ENCODE measurements around the gene TSPAN18.
A peak's percentile ranks its signal among the peaks of the same experiment; 100 is the strongest.

Gene TSPAN18

DNA sequence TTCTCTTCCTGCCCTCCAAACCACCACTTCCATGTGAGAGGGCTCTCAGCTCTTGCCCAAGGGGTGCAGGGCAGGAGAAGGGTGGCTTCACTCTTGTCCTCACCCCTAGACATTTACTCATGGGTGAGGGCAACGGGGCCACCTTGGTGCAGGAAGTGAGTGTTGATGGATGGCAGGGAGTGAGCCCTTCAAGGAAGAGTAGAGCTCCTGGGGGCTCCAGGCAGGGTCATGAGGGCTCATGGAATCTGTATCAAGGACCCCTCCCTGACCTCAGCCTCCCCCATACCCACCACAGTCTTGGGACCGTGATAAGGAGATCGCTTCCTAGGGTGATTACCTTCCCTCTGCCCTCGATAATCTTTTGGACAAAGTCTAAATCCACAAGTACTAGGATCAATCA is 37.8 kb downstream of the TSPAN18 start:
- H3K36me3 ChIP-seq (ENCODE audit: control insufficient read depth in 1 of 2, insufficient read depth in 2 of 2, low read length in 2 of 2) = no peaks in the 10 kb centered on the region
- peak overlapping the region; percentile 54 for H3K27ac ChIP-seq (ENCODE audit: low read length)
- H3K4me1 ChIP-seq (ENCODE audit: control insufficient read depth in 1 of 2, insufficient read depth in 2 of 2, low read length in 2 of 2) = peaks cover 25 to 46% of the 10 kb centered on the region in 2 donors
- no peaks in the 10 kb centered on the region for H3K27me3 ChIP-seq (ENCODE audit: low read depth, low read length)
- no peak overlapping the region for H3K4me3 ChIP-seq (ENCODE audit: low read depth in 1 of 2, low read length in 2 of 2)
- H3K9me3 ChIP-seq (ENCODE audit: control insufficient read depth in 1 of 2, low read length in 2 of 2) = no peaks in the 10 kb centered on the region

DNA sequence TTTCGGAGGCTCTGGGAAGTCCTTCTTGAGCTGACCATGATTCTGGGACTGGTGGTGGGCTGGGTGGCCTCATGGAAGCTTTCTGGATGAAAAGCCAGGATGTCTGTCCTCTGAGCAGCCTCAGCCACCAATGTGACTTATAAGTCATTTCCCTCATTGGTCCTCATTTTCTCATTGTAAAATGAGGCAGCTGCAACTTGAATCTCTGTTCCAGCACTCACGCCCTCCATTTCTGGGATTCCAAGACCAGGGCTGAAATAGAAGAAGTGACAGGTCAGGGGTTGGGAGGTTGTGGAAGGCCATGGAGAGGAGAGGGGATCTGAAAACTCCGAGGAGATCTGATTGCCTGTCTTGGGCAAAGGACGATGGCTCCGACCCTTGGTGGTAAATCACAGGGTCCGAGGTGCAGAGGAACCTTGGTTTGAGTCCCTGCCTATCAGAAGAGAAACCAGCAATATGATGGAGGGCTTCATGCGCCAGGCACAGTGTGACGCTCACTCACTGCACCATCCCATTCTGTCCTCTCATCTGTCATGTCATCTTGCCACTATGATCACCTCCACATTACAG is 38.3 kb downstream of the TSPAN18 start:
- no peak overlapping the region for H3K4me3 ChIP-seq (ENCODE audit: low read depth in 1 of 2, low read length in 2 of 2)
- no peaks in the 10 kb centered on the region for H3K36me3 ChIP-seq (ENCODE audit: control insufficient read depth in 1 of 2, insufficient read depth in 2 of 2, low read length in 2 of 2)
- no peaks in the 10 kb centered on the region for H3K9me3 ChIP-seq (ENCODE audit: control insufficient read depth in 1 of 2, low read length in 2 of 2)
- peaks cover 25 to 44% of the 10 kb centered on the region in 2 donors for H3K4me1 ChIP-seq (ENCODE audit: control insufficient read depth in 1 of 2, insufficient read depth in 2 of 2, low read length in 2 of 2)
- peak overlapping the region; percentile 54 for H3K27ac ChIP-seq (ENCODE audit: low read length)
- H3K27me3 ChIP-seq (ENCODE audit: low read depth, low read length) = no peaks in the 10 kb centered on the region

DNA sequence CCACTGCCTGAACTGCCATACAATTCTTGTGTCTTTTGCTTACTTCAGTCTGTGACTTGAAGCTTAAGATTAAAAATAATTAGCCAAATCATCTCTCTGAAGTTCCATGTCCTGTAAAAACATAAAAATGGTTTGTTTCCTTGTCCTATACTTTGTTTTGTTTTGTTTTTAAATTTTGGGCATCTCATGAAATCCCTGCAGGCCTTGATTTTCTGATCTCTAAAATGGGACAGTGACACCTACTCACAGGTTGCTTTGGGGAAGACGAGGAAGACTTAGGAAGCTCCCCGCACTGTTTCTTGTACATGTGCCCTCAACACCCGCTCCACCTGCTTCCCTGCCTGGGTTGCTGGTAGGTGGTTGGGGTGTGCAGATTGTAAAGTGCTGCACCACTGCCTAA is 38.9 kb downstream of the TSPAN18 start:
- Histone ChIP-seq H3K4me1 (ENCODE audit: control insufficient read depth in 1 of 2, insufficient read depth in 2 of 2, low read length in 2 of 2) (peaks cover 25 to 44% of the 10 kb centered on the region in 2 donors), H3K36me3 (ENCODE audit: control insufficient read depth in 1 of 2, insufficient read depth in 2 of 2, low read length in 2 of 2) (no peaks in the 10 kb centered on the region), H3K27me3 (ENCODE audit: low read depth, low read length) (no peaks in the 10 kb centered on the region), H3K4me3 (ENCODE audit: low read depth in 1 of 2, low read length in 2 of 2) (peak overlapping the region in 1 of 2 donors; percentile 15), H3K27ac (ENCODE audit: low read length) (peak overlapping the region; percentile 90), H3K9me3 (ENCODE audit: control insufficient read depth in 1 of 2, low read length in 2 of 2) (no peaks in the 10 kb centered on the region)

DNA sequence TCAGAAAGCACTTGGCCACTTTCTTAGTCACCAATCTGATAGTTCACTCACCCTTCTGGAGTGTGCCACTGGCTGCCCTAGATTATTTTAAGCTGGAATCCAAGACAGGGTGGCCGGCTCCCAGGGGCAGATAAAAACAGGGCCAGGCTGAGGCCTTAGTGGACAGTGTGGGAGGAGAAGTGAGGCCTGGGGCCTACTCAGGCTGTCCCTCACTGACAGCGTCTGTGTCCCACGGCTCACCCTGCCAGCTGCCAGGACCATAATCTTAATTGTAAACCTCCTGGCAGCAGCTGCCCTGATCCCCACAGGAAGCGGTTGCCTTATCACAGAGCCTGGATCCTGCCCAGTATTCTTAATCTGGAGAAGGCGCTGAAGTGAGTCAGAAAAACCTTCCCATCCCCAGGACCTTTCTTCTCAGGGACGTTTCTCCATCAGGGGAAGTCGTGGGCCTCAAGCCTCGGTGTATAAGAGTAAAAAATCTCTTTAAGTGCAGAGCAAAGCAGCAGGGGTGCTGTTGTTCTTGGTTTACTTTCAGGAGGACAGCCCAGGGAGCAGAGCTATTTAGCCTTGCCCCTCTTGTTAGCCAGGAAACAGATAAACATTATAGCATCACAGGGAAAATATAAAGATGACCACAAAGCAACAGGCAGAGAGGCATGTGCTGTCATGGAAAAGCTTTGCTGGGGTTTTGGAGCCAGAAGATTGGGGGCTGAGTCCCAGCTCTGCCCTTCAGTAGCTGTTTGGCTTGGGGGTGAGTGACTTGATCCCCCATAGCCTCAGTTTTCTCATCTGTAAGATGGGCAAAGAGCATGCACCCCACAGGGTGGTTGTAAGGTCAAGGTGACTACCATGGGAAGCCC is 39.6 kb downstream of the TSPAN18 start:
- Histone ChIP-seq H3K27me3 (ENCODE audit: low read depth, low read length) (no peaks in the 10 kb centered on the region), H3K4me1 (ENCODE audit: control insufficient read depth in 1 of 2, insufficient read depth in 2 of 2, low read length in 2 of 2) (peaks cover 20 to 43% of the 10 kb centered on the region in 2 donors), H3K9me3 (ENCODE audit: control insufficient read depth in 1 of 2, low read length in 2 of 2) (no peaks in the 10 kb centered on the region), H3K27ac (ENCODE audit: low read length) (peak overlapping the region; percentile 90), H3K4me3 (ENCODE audit: low read depth in 1 of 2, low read length in 2 of 2) (peak overlapping the region in 1 of 2 donors; percentile 15), H3K36me3 (ENCODE audit: control insufficient read depth in 1 of 2, insufficient read depth in 2 of 2, low read length in 2 of 2) (no peaks in the 10 kb centered on the region)

DNA sequence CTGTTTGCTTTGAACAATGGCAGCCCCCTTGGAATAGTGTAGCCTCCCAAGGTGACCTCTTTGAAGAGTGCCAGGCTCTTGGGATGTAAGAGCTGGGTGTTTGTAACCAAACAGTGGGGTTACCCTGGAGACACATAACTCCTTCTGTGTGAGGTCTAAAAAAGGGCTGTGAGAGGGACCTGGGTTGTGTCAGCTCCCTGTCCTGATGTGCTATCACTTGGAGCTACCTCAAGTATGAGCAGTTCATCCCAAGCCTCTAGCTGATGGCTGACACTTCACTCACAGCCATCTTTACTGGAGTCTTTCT is 40.2 kb downstream of the TSPAN18 start:
- H3K9me3 ChIP-seq (ENCODE audit: control insufficient read depth in 1 of 2, low read length in 2 of 2) = no peaks in the 10 kb centered on the region
- peaks cover 14 to 37% of the 10 kb centered on the region in 2 donors for H3K4me1 ChIP-seq (ENCODE audit: control insufficient read depth in 1 of 2, insufficient read depth in 2 of 2, low read length in 2 of 2)
- peak overlapping the region; percentile 90 for H3K27ac ChIP-seq (ENCODE audit: low read length)
- no peaks in the 10 kb centered on the region for H3K36me3 ChIP-seq (ENCODE audit: control insufficient read depth in 1 of 2, insufficient read depth in 2 of 2, low read length in 2 of 2)
- no peak overlapping the region for H3K4me3 ChIP-seq (ENCODE audit: low read depth in 1 of 2, low read length in 2 of 2)
- no peaks in the 10 kb centered on the region for H3K27me3 ChIP-seq (ENCODE audit: low read depth, low read length)

DNA sequence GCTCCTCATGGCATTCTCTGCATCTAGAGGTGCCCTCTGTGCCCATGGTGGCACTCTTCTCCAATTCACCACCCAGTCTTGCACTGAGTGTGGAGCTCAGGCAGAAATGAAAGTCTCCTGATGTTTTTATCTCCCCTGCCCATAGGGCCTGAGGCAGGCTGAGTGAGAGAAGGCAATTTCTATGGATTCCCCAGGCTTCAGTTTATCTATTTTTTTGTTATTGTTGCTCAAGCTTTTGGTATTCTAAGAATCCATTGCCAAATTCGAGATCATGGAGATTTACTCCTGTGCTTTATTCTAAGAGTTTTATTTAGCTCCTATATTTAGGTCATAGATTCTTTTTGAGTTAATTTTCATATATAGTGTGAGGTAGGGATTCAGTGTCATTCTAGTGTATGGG is 40.7 kb downstream of the TSPAN18 start:
- Histone ChIP-seq H3K9me3 (ENCODE audit: control insufficient read depth in 1 of 2, low read length in 2 of 2) (no peaks in the 10 kb centered on the region), H3K36me3 (ENCODE audit: control insufficient read depth in 1 of 2, insufficient read depth in 2 of 2, low read length in 2 of 2) (no peaks in the 10 kb centered on the region), H3K4me3 (ENCODE audit: low read depth in 1 of 2, low read length in 2 of 2) (no peak overlapping the region), H3K4me1 (ENCODE audit: control insufficient read depth in 1 of 2, insufficient read depth in 2 of 2, low read length in 2 of 2) (peaks cover 14 to 34% of the 10 kb centered on the region in 2 donors), H3K27me3 (ENCODE audit: low read depth, low read length) (no peaks in the 10 kb centered on the region), H3K27ac (ENCODE audit: low read length) (peak overlapping the region; percentile 90)

DNA sequence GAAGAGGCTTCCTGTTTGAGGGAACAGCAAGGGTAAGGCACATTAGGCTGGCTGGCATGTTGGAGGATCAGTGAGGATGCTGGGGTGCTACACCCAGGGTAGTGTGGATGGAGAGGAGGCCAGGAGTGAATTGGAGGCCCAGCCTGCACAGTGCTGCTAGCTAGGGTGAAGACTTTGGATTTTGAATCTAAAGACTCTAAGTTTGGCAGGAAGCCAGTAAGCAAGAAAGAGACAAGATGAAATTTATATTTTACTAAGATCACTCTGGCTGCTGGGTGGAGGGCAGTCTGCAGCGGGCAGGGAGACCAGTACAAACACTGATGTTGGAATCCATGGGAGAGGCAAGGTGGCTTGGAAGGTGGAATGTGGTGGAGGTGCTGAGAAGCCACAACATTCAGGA is 43.6 kb downstream of the TSPAN18 start:
- Histone ChIP-seq H3K4me1 (ENCODE audit: control insufficient read depth in 1 of 2, insufficient read depth in 2 of 2, low read length in 2 of 2) (peaks cover 10 to 41% of the 10 kb centered on the region in 2 donors), H3K4me3 (ENCODE audit: low read depth in 1 of 2, low read length in 2 of 2) (no peak overlapping the region), H3K36me3 (ENCODE audit: control insufficient read depth in 1 of 2, insufficient read depth in 2 of 2, low read length in 2 of 2) (no peaks in the 10 kb centered on the region), H3K27ac (ENCODE audit: low read length) (peak overlapping the region; percentile 6), H3K27me3 (ENCODE audit: low read depth, low read length) (no peaks in the 10 kb centered on the region), H3K9me3 (ENCODE audit: control insufficient read depth in 1 of 2, low read length in 2 of 2) (no peaks in the 10 kb centered on the region)

DNA sequence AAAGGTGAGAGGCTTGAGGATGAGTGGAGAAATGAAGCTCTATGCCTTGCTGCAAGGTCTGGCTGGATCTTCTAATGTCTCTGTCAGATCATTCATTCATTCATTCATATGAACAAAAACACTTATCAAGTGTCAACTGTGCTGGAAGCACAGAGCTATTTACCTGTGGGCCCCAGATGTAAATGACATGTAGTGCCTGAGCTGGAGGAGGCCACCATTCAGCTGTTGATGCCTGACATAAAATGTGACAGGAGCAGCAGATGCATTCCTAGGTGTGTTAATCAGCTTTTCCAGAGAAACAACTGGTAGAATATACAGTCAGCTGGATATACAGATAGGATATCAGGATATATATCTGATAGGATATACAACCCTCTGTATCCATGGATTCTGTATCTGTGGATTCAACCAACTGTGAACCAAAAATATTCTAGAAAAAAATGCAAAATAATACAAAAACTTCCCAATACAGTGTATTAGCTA is 44.5 kb downstream of the TSPAN18 start:
- Histone ChIP-seq H3K36me3 (ENCODE audit: control insufficient read depth in 1 of 2, insufficient read depth in 2 of 2, low read length in 2 of 2) (no peaks in the 10 kb centered on the region), H3K27me3 (ENCODE audit: low read depth, low read length) (no peaks in the 10 kb centered on the region), H3K27ac (ENCODE audit: low read length) (no peak overlapping the region), H3K4me1 (ENCODE audit: control insufficient read depth in 1 of 2, insufficient read depth in 2 of 2, low read length in 2 of 2) (peaks cover 10 to 49% of the 10 kb centered on the region in 2 donors), H3K9me3 (ENCODE audit: control insufficient read depth in 1 of 2, low read length in 2 of 2) (no peaks in the 10 kb centered on the region), H3K4me3 (ENCODE audit: low read depth in 1 of 2, low read length in 2 of 2) (no peak overlapping the region)

DNA sequence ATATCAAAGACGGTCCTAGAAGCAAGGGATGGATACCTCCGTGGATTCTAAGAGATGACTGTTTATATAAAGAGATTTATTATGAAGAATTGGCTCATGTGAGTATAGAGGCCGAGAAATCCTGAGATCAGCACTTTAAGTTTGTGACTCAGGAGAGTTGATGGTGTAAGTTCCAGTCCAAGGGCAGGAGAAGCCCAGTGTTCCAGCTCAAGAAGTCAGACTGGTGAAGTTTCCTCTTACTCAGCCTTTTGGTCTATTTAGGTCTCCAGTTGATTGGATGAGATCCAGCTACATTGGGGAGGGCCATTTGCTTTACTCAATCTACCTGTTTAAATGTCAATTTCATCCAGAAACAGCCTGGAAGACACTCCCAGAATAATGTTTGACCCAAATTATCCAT is 45.1 kb downstream of the TSPAN18 start:
- H3K27me3 ChIP-seq (ENCODE audit: low read depth, low read length) = no peaks in the 10 kb centered on the region
- no peaks in the 10 kb centered on the region for H3K36me3 ChIP-seq (ENCODE audit: control insufficient read depth in 1 of 2, insufficient read depth in 2 of 2, low read length in 2 of 2)
- H3K4me1 ChIP-seq (ENCODE audit: control insufficient read depth in 1 of 2, insufficient read depth in 2 of 2, low read length in 2 of 2) = peaks cover 6 to 49% of the 10 kb centered on the region in 2 donors
- H3K4me3 ChIP-seq (ENCODE audit: low read depth in 1 of 2, low read length in 2 of 2) = no peak overlapping the region
- no peaks in the 10 kb centered on the region for H3K9me3 ChIP-seq (ENCODE audit: control insufficient read depth in 1 of 2, low read length in 2 of 2)
- no peak overlapping the region for H3K27ac ChIP-seq (ENCODE audit: low read length)

DNA sequence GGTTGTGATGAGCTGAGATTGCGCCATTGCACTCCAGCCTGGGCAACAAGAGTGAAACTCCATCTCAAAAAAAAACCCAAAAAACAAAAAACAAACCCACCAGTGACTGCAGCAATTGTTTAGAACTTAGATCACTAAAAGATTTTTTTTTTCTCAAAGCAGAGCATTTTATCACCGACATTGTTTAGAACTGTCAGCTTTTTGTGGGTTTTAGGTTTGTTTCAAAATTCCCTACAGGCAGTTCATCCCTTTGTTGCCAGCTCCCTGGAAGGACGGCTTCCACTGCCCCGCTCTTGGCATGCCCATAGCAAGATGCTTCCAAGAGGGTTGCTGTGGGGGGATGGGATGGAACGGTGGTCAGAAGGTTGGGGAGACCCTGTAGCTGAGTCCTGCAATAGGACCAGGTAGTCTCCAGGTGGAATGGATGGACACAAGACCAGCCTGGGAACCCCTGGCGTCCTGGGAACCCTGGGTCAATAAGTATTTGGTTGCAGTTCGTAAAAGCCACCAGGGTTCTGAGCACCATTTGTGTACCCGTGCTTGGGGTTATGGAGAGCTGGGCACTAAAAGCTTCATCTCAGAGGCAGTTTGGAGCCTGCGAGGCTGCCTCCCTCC is 46.7 kb downstream of the TSPAN18 start:
- no peak overlapping the region for H3K4me3 ChIP-seq (ENCODE audit: low read depth in 1 of 2, low read length in 2 of 2)
- H3K27ac ChIP-seq (ENCODE audit: low read length) = peak overlapping the region; percentile 43
- H3K4me1 ChIP-seq (ENCODE audit: control insufficient read depth in 1 of 2, insufficient read depth in 2 of 2, low read length in 2 of 2) = peaks cover 0 to 57% of the 10 kb centered on the region in 2 donors
- no peaks in the 10 kb centered on the region for H3K27me3 ChIP-seq (ENCODE audit: low read depth, low read length)
- H3K36me3 ChIP-seq (ENCODE audit: control insufficient read depth in 1 of 2, insufficient read depth in 2 of 2, low read length in 2 of 2) = no peaks in the 10 kb centered on the region
- H3K9me3 ChIP-seq (ENCODE audit: control insufficient read depth in 1 of 2, low read length in 2 of 2) = no peaks in the 10 kb centered on the region

DNA sequence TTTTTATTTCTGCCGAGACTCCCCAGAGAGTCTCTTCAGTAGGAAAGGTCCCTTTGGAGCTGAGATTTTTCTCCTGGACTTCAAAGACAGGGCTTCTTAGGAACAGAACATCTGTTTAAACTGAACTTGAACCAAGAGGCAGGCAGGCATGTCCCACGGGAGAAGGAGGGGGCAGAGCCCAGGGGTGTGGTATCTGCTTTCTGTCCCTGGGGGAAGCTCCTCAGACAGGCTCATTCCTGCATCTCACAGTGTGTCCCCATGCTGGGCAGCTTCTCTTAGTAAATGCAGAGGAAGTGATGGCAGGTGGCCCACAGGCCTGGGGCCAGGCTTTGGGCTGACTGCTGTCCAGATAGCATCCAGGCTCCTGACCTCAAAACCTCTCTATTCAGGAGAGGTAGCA is 47.3 kb downstream of the TSPAN18 start:
- peaks cover 0 to 60% of the 10 kb centered on the region in 2 donors for H3K4me1 ChIP-seq (ENCODE audit: control insufficient read depth in 1 of 2, insufficient read depth in 2 of 2, low read length in 2 of 2)
- H3K4me3 ChIP-seq (ENCODE audit: low read depth in 1 of 2, low read length in 2 of 2) = no peak overlapping the region
- H3K27me3 ChIP-seq (ENCODE audit: low read depth, low read length) = no peaks in the 10 kb centered on the region
- H3K36me3 ChIP-seq (ENCODE audit: control insufficient read depth in 1 of 2, insufficient read depth in 2 of 2, low read length in 2 of 2) = no peaks in the 10 kb centered on the region
- H3K9me3 ChIP-seq (ENCODE audit: control insufficient read depth in 1 of 2, low read length in 2 of 2) = no peaks in the 10 kb centered on the region
- H3K27ac ChIP-seq (ENCODE audit: low read length) = peak overlapping the region; percentile 43
